HEK293 (cell line): ENCODE data around the gene B3GNT9.

Experiments used
- CTCF ChIA-PET: fragments of 350-600 bp; formaldehyde crosslinking; extraction: SDS; loops from one replicate; lab custom pipeline; 2021; ENCODE audit warnings: antibody characterized with exemption; lab: Yijun Ruan, JAX
- POLR2A ChIA-PET: fragments of 300-600 bp; formaldehyde crosslinking; extraction: SDS; loops from one replicate; lab custom pipeline; 2020; ENCODE audit warnings: antibody characterized with exemption, inconsistent platforms; lab: Yijun Ruan, JAX
- H3K27ac ChIP-seq: fragments of 200-500 bp; sonication (Bioruptor generic); 2 replicates; pipeline ENCODE4 v1.5.1; 2014; ENCODE audit warnings: low read depth, low read length, control low read depth, inconsistent platforms; ENCODE audit errors: extremely low read depth
- H3K36me3 ChIP-seq, 2 experiments: fragments of 200-500 bp in 1 of 2; sonication (Bioruptor generic) in 1 of 2; 1 replicate in 1 of 2; 2 replicates in 1 of 2; pipeline ENCODE4 v1.5.1; 2014 to 2017; ENCODE audit warnings: inconsistent platforms in 2 of 2, low read length in 2 of 2; ENCODE audit not compliant: control insufficient read depth in 2 of 2, insufficient read depth in 1 of 2
- H3K4me1 ChIP-seq: fragments of 200-500 bp; sonication (Bioruptor generic); 2 replicates; pipeline ENCODE4 v1.5.1; 2014; ENCODE audit warnings: mild to moderate bottlenecking, low read length, inconsistent platforms; ENCODE audit not compliant: control insufficient read depth, insufficient read depth
- H3K4me3 ChIP-seq: 2 replicates; pipeline ENCODE4 v1.5.1; 2011; ENCODE audit warnings: low read depth, mild to moderate bottlenecking, control low read depth, low read length, moderate library complexity
- H3K9me3 ChIP-seq: fragments of 200-500 bp; sonication (Bioruptor generic); 2 replicates; pipeline ENCODE4 v1.5.1; 2014; ENCODE audit warnings: low read depth, low read length, inconsistent platforms; ENCODE audit not compliant: control insufficient read depth, insufficient read depth
- GLIS1 ChIP-seq: fragments of 450-650 bp; formaldehyde crosslinking; IDR thresholded peaks from 2 replicates; pipeline ENCODE4 v1.5.1; 2016; ENCODE audit warnings: missing biosample characterization, missing genetic modification characterization
- HOXD13 ChIP-seq: sonication (generic); formaldehyde crosslinking; IDR thresholded peaks from 2 replicates; pipeline ENCODE4 v1.8.0; 2022; ENCODE audit warnings: missing genetic modification reagents, borderline replicate concordance
- ZNF133 ChIP-seq: fragments of 450-650 bp; formaldehyde crosslinking; IDR thresholded peaks from 2 replicates; pipeline ENCODE4 v1.5.1; 2016; ENCODE audit warnings: missing biosample characterization, missing genetic modification characterization
- ZNF16 ChIP-seq: fragments of 450-650 bp; formaldehyde crosslinking; IDR thresholded peaks from 2 replicates; pipeline ENCODE4 v1.5.1; 2016; ENCODE audit warnings: low read depth, missing biosample characterization, missing genetic modification characterization
- ZNF311 ChIP-seq: fragments of 450-650 bp; formaldehyde crosslinking; IDR thresholded peaks from 2 replicates; pipeline ENCODE4 v1.5.1; 2017; ENCODE audit warnings: missing biosample characterization, missing genetic modification characterization, borderline replicate concordance
- ZNF324 ChIP-seq: fragments of 450-650 bp; formaldehyde crosslinking; IDR thresholded peaks from 2 replicates; pipeline ENCODE4 v1.5.1; 2016; ENCODE audit warnings: missing biosample characterization, missing genetic modification characterization
- ZNF335 ChIP-seq: fragments of 450-650 bp; formaldehyde crosslinking; conservative IDR thresholded peaks from 2 replicates; pipeline ENCODE4 v1.5.1; 2016; ENCODE audit warnings: missing biosample characterization, missing genetic modification characterization
- ZNF548 ChIP-seq: fragments of 450-650 bp; formaldehyde crosslinking; IDR thresholded peaks from 2 replicates; pipeline ENCODE4 v1.5.1; 2016; ENCODE audit warnings: missing biosample characterization, missing genetic modification characterization
- ZNF654 ChIP-seq: fragments of 450-650 bp; formaldehyde crosslinking; IDR thresholded peaks from 2 replicates; pipeline ENCODE4 v1.5.1; 2016; ENCODE audit warnings: low read depth, missing biosample characterization, missing genetic modification characterization
- ZNF830 ChIP-seq: fragments of 450-650 bp; IDR thresholded peaks from 2 replicates; pipeline ENCODE4 v1.5.0; 2018; ENCODE audit warnings: missing biosample characterization, missing genetic modification characterization, low read depth, mild to moderate bottlenecking, moderate library complexity
- ZSCAN30 ChIP-seq: fragments of 450-650 bp; IDR thresholded peaks from 2 replicates; pipeline ENCODE4 v1.5.1; 2018; ENCODE audit warnings: missing biosample characterization, mild to moderate bottlenecking, missing genetic modification characterization, moderate library complexity
- TF ChIP-seq, protein P1 (sequence below): fragments of 450-650 bp; formaldehyde crosslinking; IDR thresholded peaks from 2 replicates; pipeline ENCODE4 v1.5.1; 2016; ENCODE audit warnings: missing biosample characterization, missing genetic modification characterization

The B3GNT9 gene

DNA sequence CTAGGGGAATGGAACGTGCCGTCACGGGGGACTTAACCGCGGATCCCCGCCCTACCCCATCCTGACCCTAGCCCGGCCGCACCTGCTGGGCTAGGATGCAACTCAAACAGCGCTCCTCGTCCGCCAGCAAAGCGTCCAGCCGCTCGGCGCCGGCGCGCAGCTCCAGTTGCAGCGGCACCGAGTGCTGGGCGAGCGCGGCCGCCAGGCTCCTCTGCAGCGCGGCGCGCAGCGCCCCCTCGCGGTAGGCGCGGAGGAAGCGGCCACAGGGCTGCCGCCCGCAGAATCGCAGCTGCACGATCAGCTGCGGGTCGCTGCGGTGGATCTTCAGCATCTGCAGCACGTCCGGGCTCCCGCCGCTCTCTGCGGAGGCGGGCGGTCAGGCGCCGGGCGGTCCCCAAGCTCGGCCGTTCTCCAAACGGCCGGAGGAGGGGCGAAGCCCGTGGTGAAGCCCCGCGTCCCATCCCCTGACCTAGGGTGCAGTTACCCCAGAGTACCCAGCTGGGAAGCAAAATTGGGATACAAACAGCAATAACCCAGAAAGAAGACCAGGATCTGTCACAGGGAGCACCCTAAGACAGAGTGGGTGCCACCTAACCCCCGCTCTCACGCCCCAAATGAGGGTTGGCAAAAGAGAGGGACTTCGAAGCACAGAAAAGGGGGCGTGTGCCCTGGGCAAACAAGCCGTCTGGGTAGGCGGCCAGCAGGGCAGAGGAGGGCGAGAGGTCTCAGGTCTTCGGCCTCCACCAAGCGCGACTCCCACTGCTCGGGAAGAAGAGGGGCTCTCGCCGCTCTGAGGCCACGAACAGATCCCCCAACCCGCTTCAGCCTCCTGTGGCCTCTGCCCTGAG, 4.7 kb upstream of the B3GNT9 start (continued):
- TF ChIP-seq ZNF311 (no peak), ZNF654 (peak; percentile 15; the same call in 1 of the 2 replicates), ZNF548 (tag by site-specific recombination) (no peak), ZNF324 (tag by site-specific recombination) (no peak), ZNF830 (tag by site-specific recombination) (no peak)
- TF ChIP-seq, all 188 proteins: peak for 11

DNA sequence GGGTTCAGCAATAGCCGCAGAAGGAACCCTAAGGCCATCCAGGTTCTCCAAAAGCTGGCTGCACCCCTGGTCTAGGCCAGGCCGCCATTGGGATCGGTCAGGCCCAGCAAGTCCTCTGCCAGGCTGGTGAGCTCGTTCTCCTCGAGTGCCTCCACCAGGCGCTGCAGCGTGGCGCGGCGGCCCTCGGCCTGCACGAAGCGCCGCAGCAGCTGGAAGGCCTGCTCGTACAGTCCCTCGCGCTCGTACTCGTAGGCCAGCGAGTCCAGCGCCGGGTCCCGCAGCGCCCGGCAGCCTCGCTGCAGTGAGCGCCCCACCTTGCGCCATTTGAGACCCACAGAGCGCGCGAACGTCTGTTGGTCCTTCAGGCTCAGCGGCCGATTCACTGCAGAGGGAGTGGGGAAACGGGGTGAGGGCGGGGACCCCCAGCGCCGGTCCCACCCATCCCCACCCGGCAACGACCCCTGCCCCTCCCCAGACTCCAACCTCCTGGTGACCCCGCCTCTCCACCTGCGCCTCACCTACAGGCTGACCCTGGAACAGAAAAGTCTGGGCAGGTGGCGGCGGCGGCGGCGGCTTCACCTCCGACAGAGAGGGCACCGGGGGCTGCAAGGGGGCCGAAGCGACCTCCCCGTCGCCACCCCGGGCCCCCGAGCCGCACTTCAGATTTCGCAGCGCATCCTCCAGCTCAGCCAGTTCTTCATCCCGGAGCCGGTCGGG, 3.9 kb upstream of the B3GNT9 start:
- Histone ChIP-seq H3K27ac (no peak overlapping the region), H3K36me3 (peaks cover 0 to under 1% of the 10 kb centered on the region in 2 experiments; a peak in 1 of 3 replicates), H3K4me3 (no peak overlapping the region), H3K4me1 (0 out of 2 replicates have a peak, but pooled peaks cover 3% of the 10 kb centered on the region), H3K9me3 (no peaks in the 10 kb centered on the region)
- ChIA-PET POLR2A (interaction anchor here (0.5 to 2.0 kb wide), 7 partner anchors 15 to 194 kb away, joined by 3 to 10 read pairs (median 4); partner anchors contain the start of genes CES3 and NOL3), CTCF (interaction anchor here (0.5 to 7.4 kb wide), 53 partner anchors 10 to 292 kb away, joined by 3 to 155 read pairs (median 6); partner anchors contain the start of genes CBFB, CES3, EXOC3L1 and NOL3)
- no peak for TF ChIP-seq ZSCAN30 (tag by site-specific recombination)
- TF ChIP-seq, protein P1, sequence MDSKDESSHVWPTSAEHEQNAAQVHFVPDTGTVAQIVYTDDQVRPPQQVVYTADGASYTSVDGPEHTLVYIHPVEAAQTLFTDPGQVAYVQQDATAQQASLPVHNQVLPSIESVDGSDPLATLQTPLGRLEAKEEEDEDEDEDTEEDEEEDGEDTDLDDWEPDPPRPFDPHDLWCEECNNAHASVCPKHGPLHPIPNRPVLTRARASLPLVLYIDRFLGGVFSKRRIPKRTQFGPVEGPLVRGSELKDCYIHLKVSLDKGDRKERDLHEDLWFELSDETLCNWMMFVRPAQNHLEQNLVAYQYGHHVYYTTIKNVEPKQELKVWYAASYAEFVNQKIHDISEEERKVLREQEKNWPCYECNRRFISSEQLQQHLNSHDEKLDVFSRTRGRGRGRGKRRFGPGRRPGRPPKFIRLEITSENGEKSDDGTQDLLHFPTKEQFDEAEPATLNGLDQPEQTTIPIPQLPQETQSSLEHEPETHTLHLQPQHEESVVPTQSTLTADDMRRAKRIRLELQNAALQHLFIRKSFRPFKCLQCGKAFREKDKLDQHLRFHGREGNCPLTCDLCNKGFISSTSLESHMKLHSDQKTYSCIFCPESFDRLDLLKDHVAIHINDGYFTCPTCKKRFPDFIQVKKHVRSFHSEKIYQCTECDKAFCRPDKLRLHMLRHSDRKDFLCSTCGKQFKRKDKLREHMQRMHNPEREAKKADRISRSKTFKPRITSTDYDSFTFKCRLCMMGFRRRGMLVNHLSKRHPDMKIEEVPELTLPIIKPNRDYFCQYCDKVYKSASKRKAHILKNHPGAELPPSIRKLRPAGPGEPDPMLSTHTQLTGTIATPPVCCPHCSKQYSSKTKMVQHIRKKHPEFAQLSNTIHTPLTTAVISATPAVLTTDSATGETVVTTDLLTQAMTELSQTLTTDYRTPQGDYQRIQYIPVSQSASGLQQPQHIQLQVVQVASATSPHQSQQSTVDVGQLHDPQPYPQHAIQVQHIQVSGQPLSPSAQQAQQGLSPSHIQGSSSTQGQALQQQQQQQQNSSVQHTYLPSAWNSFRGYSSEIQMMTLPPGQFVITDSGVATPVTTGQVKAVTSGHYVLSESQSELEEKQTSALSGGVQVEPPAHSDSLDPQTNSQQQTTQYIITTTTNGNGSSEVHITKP (tag by site-specific recombination) = no peak
- TF ChIP-seq ZNF133 (tag by site-specific recombination) = peak; percentile 94
- no peak for TF ChIP-seq HOXD13 (CRISPR knock-in tag)

DNA sequence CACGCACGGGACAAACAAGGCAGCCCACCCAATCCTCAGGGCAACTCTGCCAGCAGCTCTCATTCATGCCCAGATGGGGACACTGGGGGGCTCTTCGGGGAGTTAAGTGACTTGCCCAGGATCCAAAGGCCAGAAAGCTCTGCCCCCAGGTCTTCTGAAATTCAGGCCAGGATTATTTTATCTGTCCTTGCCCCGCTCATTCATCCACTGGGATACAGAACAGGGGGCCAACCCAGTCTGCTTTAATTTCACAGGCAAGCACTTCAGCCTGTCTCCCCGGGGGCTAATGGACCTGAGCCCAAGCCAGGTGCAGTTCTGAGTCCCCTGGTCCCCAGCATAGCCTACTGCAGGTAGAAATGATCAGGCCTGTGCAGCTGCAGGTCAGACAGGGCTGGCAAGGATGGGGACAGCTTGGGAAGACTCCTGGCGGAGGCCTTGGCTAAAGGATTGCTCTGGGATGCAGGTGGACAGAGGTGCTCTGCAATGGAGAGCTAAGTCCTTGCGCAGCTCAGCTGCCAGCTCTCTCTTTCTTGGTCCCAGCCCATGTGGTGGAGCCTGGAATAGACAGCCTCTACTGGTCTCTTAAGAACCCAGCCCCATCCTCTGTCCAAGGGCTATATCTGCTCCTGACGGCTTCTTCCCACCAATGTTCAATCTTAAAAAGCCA, 766 bp upstream of the B3GNT9 start:
- H3K9me3 ChIP-seq = no peaks in the 10 kb centered on the region
- H3K4me1 ChIP-seq = 0 out of 2 replicates have a peak, but pooled peaks cover 3% of the 10 kb centered on the region
- peaks cover 0 to 31% of the 10 kb centered on the region in 2 experiments; a peak in 1 of 3 replicates for H3K36me3 ChIP-seq
- H3K4me3 ChIP-seq = no peak overlapping the region
- CTCF ChIA-PET = interaction anchor here (0.7 to 7.4 kb wide), 6 partner anchors 10 to 256 kb away, joined by 3 to 155 read pairs (median 6); partner anchors contain the start of gene CES3
- TF ChIP-seq ZNF16 = no peak
- TF ChIP-seq GLIS1 (tag by site-specific recombination) = no peak
- peak; percentile 22; the same call in 1 of the 2 replicates for TF ChIP-seq ZNF335 (tag by site-specific recombination)
- TF ChIP-seq, all 188 proteins: peak for 1
- H3K27ac ChIP-seq = no peak overlapping the region
- POLR2A ChIA-PET = interaction anchor here (0.8 kb wide), 1 partner anchor 33 kb away, joined by 3 read pairs; no protein-coding TSS in a partner anchor
